ENCODE data around the gene CPXM1.

Gene CPXM1

GRCh38 chr20:2750491-2751251, 49.8 kb downstream of the CPXM1 start:
- no peak for DNase-seq (ENCODE audit: extremely low read depth in 1 of 2, low read depth in 1 of 2)

GRCh38 chr20:2749951-2750490, 50.4 kb downstream of the CPXM1 start:
- DNase-seq (ENCODE audit: extremely low read depth in 1 of 2, low read depth in 1 of 2): no peak

GRCh38 chr20:2749343-2749950, 51.0 kb downstream of the CPXM1 start:
- DNase-seq (ENCODE audit: extremely low read depth in 1 of 2, low read depth in 1 of 2): no peak

GRCh38 chr20:2748551-2749342, 51.7 kb downstream of the CPXM1 start:
- DNase-seq (ENCODE audit: extremely low read depth in 1 of 2, low read depth in 1 of 2): no peak

- no peak for DNase-seq (ENCODE audit: extremely low read depth in 1 of 2, low read depth in 1 of 2)
Observed at GRCh38 chr20:2747676-2748235, 52.7 kb downstream of the CPXM1 start.

- DNase-seq (ENCODE audit: extremely low read depth in 1 of 2, low read depth in 1 of 2): no peak
Observed at GRCh38 chr20:2746636-2747265, 53.7 kb downstream of the CPXM1 start.

- DNase-seq (ENCODE audit: extremely low read depth in 1 of 2, low read depth in 1 of 2): no peak
Observed at GRCh38 chr20:2745936-2746635, 54.3 kb downstream of the CPXM1 start.

- no peak for DNase-seq (ENCODE audit: extremely low read depth in 1 of 2, low read depth in 1 of 2)
Observed at GRCh38 chr20:2745060-2745910, 55.1 kb downstream of the CPXM1 start.

All from stimulated activated CD8-positive, alpha-beta memory T cell treated with anti-CD3 and anti-CD28 coated beads, Interleukin-7, amount 100 ng/mL, for 48 hours (primary cell).